Breast epithelium (tissue), 3 donors: ENCODE measurements around the gene PEMT.

ENCODE experiments used
- CTCF ChIP-seq, 3 donors: fragments of 450-650 bp; IDR thresholded peaks; one replicate each; pipeline ENCODE4 v1.5.1; 2016 to 2017; ENCODE audit warnings: antibody characterized with exemption in 3 of 3, mild to moderate bottlenecking in 3 of 3, moderate library complexity in 3 of 3
- POLR2A ChIP-seq: fragments of 450-650 bp; IDR thresholded peaks from one replicate; pipeline ENCODE4 v1.6.1; 2016; ENCODE audit warnings: antibody characterized with exemption, mild to moderate bottlenecking, moderate library complexity
- POLR2AphosphoS5 ChIP-seq, 3 donors: sonication (generic); formaldehyde crosslinking; IDR thresholded peaks; one replicate each; pipeline ENCODE4 v1.6.1; 2017; ENCODE audit warnings: antibody characterized with exemption in 3 of 3

- TF ChIP-seq POLR2A (no peak), CTCF (IDR thresholded peaks at IDR 0.05) (no peak), POLR2AphosphoS5 (IDR thresholded peaks at IDR 0.05) (no peak)
Observed at GRCh38 chr17:17581509-17581908, 10.0 kb downstream of the PEMT start.
